Heart left ventricle (tissue), 16 donors: ENCODE results near the gene NEURL1. TPM values are rescaled to one million over a fixed set of nuclear protein-coding genes. Genes with fewer than 3 reads are reported as not detected.
"Not testable (repeated sequence)": the region's sequence is repeated elsewhere in the genome, so short reads cannot be mapped to it uniquely, and the experiment has no call there.

ENCODE experiments used
- ATAC-seq, 4 donors: fragments of 200-7000 bp; cut with Tn5 transposase; one replicate each; pipeline ENCODE4 v1.9.1; 2020 to 2022; ENCODE audit warnings: moderate library complexity in 4 of 4, mild to moderate bottlenecking in 3 of 4, moderate number of reproducible peaks in 1 of 4
- DNase-seq, 5 donors: peaks; one replicate each; pipeline ENCODE4 v3.0.0-alpha.2; 2020
- H3K27ac ChIP-seq, 12 donors: fragments of 200-600 bp; sonication (generic) in 4 of 12; one replicate each; pipeline versions ENCODE4 v1.5.0 to v1.8.0; 2016 to 2022; ENCODE audit warnings: mild to moderate bottlenecking in 2 of 12
- H3K27me3 ChIP-seq, 9 donors: fragments of 200-600 bp; sonication (generic) in 2 of 9; one replicate each; pipeline versions ENCODE4 v1.5.1 to v1.8.0; 2016 to 2022; ENCODE audit warnings: mild to moderate bottlenecking in 3 of 9
- H3K36me3 ChIP-seq, 9 donors: fragments of 200-600 bp; sonication (generic) in 2 of 9; one replicate each; pipeline versions ENCODE4 v1.5.0 to v1.8.0; 2018 to 2022; ENCODE audit warnings: mild to moderate bottlenecking in 2 of 9
- H3K4me1 ChIP-seq, 12 donors: fragments of 200-600 bp; sonication (generic) in 4 of 12; one replicate each; pipeline versions ENCODE4 v1.5.0 to v1.8.0; 2016 to 2022; ENCODE audit warnings: mild to moderate bottlenecking in 3 of 12
- H3K4me3 ChIP-seq, 12 donors: fragments of 200-600 bp; sonication (generic) in 4 of 12; one replicate each; pipeline versions ENCODE4 v1.5.0 to v1.8.0; 2017 to 2022; ENCODE audit warnings: mild to moderate bottlenecking in 9 of 12, moderate library complexity in 4 of 12
- H3K9me3 ChIP-seq, 12 donors: fragments of 200-600 bp; sonication (generic) in 4 of 12; one replicate each; pipeline versions ENCODE4 v1.5.0 to v1.8.0; 2016 to 2022; ENCODE audit warnings: mild to moderate bottlenecking in 1 of 12
- POLR2A ChIP-seq, 2 donors: fragments of 450-650 bp; IDR thresholded peaks; one replicate each; pipeline ENCODE4 v1.6.1; 2017; ENCODE audit warnings: antibody characterized with exemption in 2 of 2, mild to moderate bottlenecking in 2 of 2, moderate library complexity in 2 of 2
- WGBS, 4 donors: extraction: QIAGEN DNeasy Blood & Tissue Kit in 2 of 4; methylation state at CpG; one replicate each; pipeline versions ENCODE4 v1.1.5 to v1.1.7; 2013 to 2018; 5-methylcytosine and 5-hydroxymethylcytosine counted together
- intact Hi-C, 10 donors: fragments of 100-400 bp; cut with DNase I; formaldehyde crosslinking; loops; one replicate each; pipeline versions ENCODE4 v1.11.1 to v1.14.2; 2022
- polyA plus RNA-seq, 2 donors: library from polyadenylated mRNA; stranded (reverse); fragments of 200-250 nt; gene quantifications; one replicate each; pipeline ENCODE4 v1.2.3, GENCODE V29; 2013
- total RNA-seq, 9 donors: library from RNA; depleted of rRNA in 2 of 9; stranded (reverse); fragments of >200 nt in 2 of 9; fragmentation: NEBNext Ultra II Directional in 3 of 9; extraction: Animal tissue kit (Norgen Biotek cat#: 25700) in 3 of 9; gene quantifications; one replicate each; pipeline versions ENCODE4 v1.1.0 to v1.2.4, GENCODE V29; 2016 to 2023
- TF ChIP-seq, protein P1 (sequence below), 12 donors: fragments of 200-600 bp; sonication (generic) in 4 of 12; IDR thresholded peaks; one replicate each; pipeline versions ENCODE4 v1.5.0 to v1.8.0; 2018 to 2022; ENCODE audit warnings: antibody characterized with exemption in 12 of 12, mild to moderate bottlenecking in 5 of 12
- donor health status: ischemic (EF 13 %, LVEDD 7.1; RV severe dilation, severe dysfunction).
- donor health status: healthy with polysubstance abuse.
- donor health status: DM: no; HTN: yes; CAD: no.
- donor health status: DM: no; HTN: no; CAD: no.
- donor health status: ischemic (EF 25% LVEDD 6.9; RV normal size, moderate dysfunction).
- donor health status: ischemic (EF 25% LVEDD 5.7; RV mildly dilated, moderate dysfunction).
- donor health status: healthy.
- donor health status: DM: yes; HTN: yes; CAD: no.
- donor health status: ischemic (EF 35%, LVEDD 5.7; RV mildly dilated, moderate dysfunction).
- donor health status: nonischemic (EF 11% LVEDD 7.7; RV severe dilation, severe dysfunction).
- donor health status: DM: yes; HTN: yes; CAD: no.
- donor health status: PGD.
- donor health status: ischemic (EF 29% LVEDD 5.4; RV normal size, mild dysfunction).
- donor health status: nonischemic (EF 23%, LVEDD 6.1; RV moderate dilation, normal function).

The NEURL1 gene
- total and polyA plus RNA-seq, 11 donors: 0.07 to 0.64 (median 0.14) TPM; not detected in 2

DNA sequence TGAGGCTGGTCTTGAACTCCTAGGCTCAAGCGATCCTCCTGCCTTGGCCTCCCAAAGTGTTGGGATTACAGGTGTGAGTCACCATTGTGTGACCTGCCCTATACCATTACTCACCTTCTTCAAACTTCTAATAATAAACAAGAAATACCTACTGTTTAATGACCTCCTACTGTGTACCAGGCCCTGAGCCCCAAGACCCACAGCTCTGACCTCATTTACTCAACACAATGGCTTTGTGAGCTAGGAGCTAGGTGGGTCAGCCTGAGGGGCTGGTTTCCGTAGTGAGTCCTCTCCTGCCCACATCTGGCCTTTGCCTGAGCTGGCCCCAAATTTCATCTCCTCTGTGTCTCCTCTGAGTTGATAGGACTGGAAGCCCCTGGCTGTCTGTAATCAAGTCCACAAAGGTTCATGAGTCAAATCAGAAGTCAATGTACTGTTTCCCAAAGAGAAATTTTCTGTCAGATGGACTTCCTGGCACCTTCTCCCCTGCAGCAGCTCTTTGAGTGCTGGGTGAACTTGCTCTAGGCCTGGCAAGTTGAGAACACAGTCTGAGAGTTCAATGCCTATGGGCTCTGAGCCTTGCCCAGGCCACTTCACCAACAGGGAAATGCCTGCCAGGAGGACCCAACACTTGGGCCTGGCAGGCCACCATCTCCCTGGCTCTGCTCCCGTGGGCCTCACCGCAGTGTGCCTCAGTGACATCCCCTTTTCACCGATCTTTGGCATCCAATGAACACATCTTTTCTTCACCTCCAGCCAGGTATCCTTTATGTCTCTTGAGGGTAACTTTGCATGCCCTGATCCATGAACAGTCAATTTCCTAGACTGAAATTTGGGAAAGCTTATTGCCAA lies 24.0 kb downstream of the NEURL1 start:
- DNase-seq (no peak), ATAC-seq (no peak)
- no peaks in the 10 kb centered on the region for H3K36me3 ChIP-seq
- peaks cover 0 to 13% (median 2%) of the 10 kb centered on the region in 12 donors for H3K4me1 ChIP-seq
- no peaks in the 10 kb centered on the region for H3K9me3 ChIP-seq
- no peaks in the 10 kb centered on the region for H3K27me3 ChIP-seq
- intact Hi-C loops: no loop called here
- no peak overlapping the region for H3K27ac ChIP-seq
- no peak overlapping the region for H3K4me3 ChIP-seq
- TF ChIP-seq, protein P1, sequence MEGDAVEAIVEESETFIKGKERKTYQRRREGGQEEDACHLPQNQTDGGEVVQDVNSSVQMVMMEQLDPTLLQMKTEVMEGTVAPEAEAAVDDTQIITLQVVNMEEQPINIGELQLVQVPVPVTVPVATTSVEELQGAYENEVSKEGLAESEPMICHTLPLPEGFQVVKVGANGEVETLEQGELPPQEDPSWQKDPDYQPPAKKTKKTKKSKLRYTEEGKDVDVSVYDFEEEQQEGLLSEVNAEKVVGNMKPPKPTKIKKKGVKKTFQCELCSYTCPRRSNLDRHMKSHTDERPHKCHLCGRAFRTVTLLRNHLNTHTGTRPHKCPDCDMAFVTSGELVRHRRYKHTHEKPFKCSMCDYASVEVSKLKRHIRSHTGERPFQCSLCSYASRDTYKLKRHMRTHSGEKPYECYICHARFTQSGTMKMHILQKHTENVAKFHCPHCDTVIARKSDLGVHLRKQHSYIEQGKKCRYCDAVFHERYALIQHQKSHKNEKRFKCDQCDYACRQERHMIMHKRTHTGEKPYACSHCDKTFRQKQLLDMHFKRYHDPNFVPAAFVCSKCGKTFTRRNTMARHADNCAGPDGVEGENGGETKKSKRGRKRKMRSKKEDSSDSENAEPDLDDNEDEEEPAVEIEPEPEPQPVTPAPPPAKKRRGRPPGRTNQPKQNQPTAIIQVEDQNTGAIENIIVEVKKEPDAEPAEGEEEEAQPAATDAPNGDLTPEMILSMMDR (IDR thresholded peaks at IDR 0.05): no peak
- no peak for TF ChIP-seq POLR2A (IDR thresholded peaks at IDR 0.05)
- WGBS, 4 donors: 93 to 100% (median 98%) methylated on average over 5 of the region's 5 CpGs

DNA sequence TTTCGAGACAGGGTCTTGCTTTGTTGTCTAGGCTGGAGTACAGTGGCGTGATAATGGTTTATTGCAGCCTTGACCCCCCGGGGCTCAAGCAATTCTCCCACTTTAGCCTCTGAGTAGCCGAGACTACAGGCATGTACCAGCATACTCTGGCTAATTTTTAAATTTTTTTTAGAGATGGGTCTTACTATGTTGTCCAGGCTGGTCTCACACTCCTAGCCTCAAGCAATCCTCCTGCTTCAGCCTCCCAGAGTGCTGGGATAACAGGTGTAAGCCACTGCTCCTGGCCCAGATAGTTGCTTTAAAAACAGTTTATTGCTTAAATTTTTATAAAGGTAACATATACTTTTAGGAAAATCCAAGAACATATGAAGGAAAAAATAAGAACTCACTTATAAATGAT lies 26.3 kb downstream of the NEURL1 start:
- TF ChIP-seq, protein P1 (IDR thresholded peaks at IDR 0.05): no peak
- no peak for TF ChIP-seq POLR2A (IDR thresholded peaks at IDR 0.05)
- intact Hi-C loops: no loop called here
- H3K27ac ChIP-seq: no peak overlapping the region
- no peak for ATAC-seq
- H3K36me3 ChIP-seq: no peaks in the 10 kb centered on the region
- DNase-seq: no peak
- H3K4me1 ChIP-seq: peaks cover 0 to 11% (median 2%) of the 10 kb centered on the region in 12 donors
- no peak overlapping the region for H3K4me3 ChIP-seq
- WGBS, 4 donors: 83 to 94% (median 86%) methylated on average over 4 of the region's 4 CpGs
- H3K9me3 ChIP-seq: peaks cover 0 to 11% (median 0%) of the 10 kb centered on the region in 12 donors
- no peaks in the 10 kb centered on the region for H3K27me3 ChIP-seq

DNA sequence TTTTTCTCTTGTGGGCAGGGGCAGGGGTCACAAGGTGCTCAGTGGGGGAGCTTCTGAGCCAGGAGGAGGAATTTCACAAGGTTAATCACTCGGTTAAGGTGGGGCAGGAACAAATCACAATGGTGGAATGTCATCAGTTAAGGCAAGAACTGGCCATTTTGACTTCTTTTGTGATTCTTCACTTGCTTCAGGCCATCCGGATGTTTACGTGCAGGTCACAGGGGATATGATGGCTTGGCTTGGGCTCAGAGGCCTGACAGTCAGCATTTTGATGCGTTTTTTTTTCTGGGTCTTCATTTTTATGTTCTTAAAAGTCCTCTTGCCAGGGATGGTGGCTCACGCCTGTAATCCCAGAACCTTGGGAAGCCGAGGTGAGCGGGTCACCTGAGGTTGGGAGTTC lies 28.5 kb downstream of the NEURL1 start:
- H3K4me1 ChIP-seq, intact Hi-C loops, H3K27me3 ChIP-seq, H3K36me3 ChIP-seq, H3K27ac ChIP-seq, ATAC-seq, DNase-seq, H3K4me3 ChIP-seq: not testable (repeated sequence)
- 83 to 88% (median 87%) methylated on average over 7 of the region's 7 CpGs for WGBS, 4 donors
- peaks cover 0 to 11% (median 0%) of the 10 kb centered on the region in 12 donors for H3K9me3 ChIP-seq

DNA sequence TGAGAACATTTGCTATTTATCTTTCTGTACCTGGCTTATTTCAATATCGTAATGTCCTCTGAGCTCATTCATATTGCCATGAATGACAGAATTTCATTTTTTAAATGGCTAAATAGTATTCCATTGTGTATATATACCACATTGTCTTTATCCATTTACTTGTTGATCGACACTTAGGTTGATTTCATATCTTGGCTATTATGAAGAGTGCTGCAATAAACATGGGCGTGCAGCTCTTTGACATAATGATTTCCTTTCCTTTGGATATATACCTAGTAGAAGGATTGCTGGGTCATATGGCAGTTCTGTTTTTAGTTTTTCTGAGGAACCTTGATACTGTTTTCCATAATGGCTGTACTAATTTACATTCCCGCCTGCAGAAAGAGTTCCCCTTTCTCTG lies 30.2 kb downstream of the NEURL1 start:
- Histone ChIP-seq H3K4me1 (peaks cover 0 to 9% (median 0%) of the 10 kb centered on the region in 12 donors), H3K4me3 (no peak overlapping the region), H3K27me3 (no peaks in the 10 kb centered on the region), H3K9me3 (peaks cover 0 to 11% (median 0%) of the 10 kb centered on the region in 12 donors), H3K36me3 (no peaks in the 10 kb centered on the region), H3K27ac (no peak overlapping the region)
- DNase-seq: no peak
- WGBS, 4 donors: 89 to 95% (median 90%) methylated on average over 4 of the region's 4 CpGs
- TF ChIP-seq, protein P1 (IDR thresholded peaks at IDR 0.05): no peak
- TF ChIP-seq POLR2A (IDR thresholded peaks at IDR 0.05): no peak
- no peak for ATAC-seq
- intact Hi-C loops: no loop called here
